H1 (cell line): ENCODE results near the gene SLC25A21. TPM values are rescaled to one million over a fixed set of nuclear protein-coding genes. Genes with fewer than 3 reads are reported as not detected.

ENCODE experiments used
- CTCF ChIA-PET: fragments of 300-600 bp; sonication (Branson Sonifier 250); formaldehyde crosslinking; loops from one replicate; lab custom pipeline; 2021; ENCODE audit not compliant: partially characterized antibody; lab: Charles Lee
- POLR2A ChIA-PET: fragments of 300-600 bp; sonication (Branson Sonifier 250); formaldehyde crosslinking; loops from one replicate; lab custom pipeline; 2021; ENCODE audit warnings: inconsistent platforms; ENCODE audit not compliant: partially characterized antibody; lab: Charles Lee
- DNase-seq, 2 experiments: peaks; one replicate each; pipeline versions ENCODE4 v3.0.0 to v3.0.0-alpha.2; 2010 to 2022; ENCODE audit warnings: low spot score in 2 of 2, low read depth in 1 of 2, mixed read lengths in 1 of 2
- FAIRE-seq: peaks from 2 replicates; lab custom pipeline; 2011; peaks lifted over from hg19 to GRCh38; lab: Jason Lieb, UNC
- H2AFZ ChIP-seq: 2 replicates; pipeline ENCODE4 v1.8.1; 2012; ENCODE audit warnings: low read length, inconsistent platforms
- H2AK5ac ChIP-seq: 2 replicates; pipeline ENCODE4 v1.6.1; 2013; ENCODE audit warnings: low read depth, low read length
- H2BK120ac ChIP-seq: replicated peaks from 2 replicates; pipeline ENCODE3; 2013; ENCODE audit warnings: low read depth, low read length, inconsistent platforms
- H2BK12ac ChIP-seq: 2 replicates; pipeline ENCODE4 v1.6.1; 2013; ENCODE audit warnings: low read depth, low read length
- H2BK15ac ChIP-seq: 2 replicates; pipeline ENCODE4 v1.6.1; 2013; ENCODE audit warnings: low read length
- H2BK20ac ChIP-seq: 2 replicates; pipeline ENCODE4 v1.6.1; 2013; ENCODE audit warnings: low read length
- H2BK5ac ChIP-seq: 2 replicates; pipeline ENCODE4 v1.6.1; 2013; ENCODE audit warnings: low read depth, low read length
- H3K14ac ChIP-seq: 2 replicates; pipeline ENCODE4 v1.6.1; 2013; ENCODE audit warnings: inconsistent platforms; ENCODE audit not compliant: insufficient read length
- H3K18ac ChIP-seq: 2 replicates; pipeline ENCODE4 v1.6.1; 2013; ENCODE audit warnings: low read length; ENCODE audit errors: extremely low read depth
- H3K23ac ChIP-seq: 2 replicates; pipeline ENCODE4 v1.6.1; 2013; ENCODE audit warnings: inconsistent platforms; ENCODE audit not compliant: insufficient read length
- H3K23me2 ChIP-seq: 2 replicates; pipeline ENCODE4 v1.6.1; 2013; ENCODE audit warnings: low read depth, low read length
- H3K27ac ChIP-seq: 2 replicates; pipeline ENCODE4 v1.6.1; 2011; ENCODE audit warnings: low read depth, low read length, inconsistent platforms
- H3K27me3 ChIP-seq, 4 experiments: replicated peaks in 1 of 4; 1 replicate in 1 of 4; 2 replicates in 3 of 4; pipeline versions ENCODE4 v1.6.1 to v1.8.1; 2011 to 2013; ENCODE audit warnings: low read length in 3 of 4, mild to moderate bottlenecking in 3 of 4, inconsistent platforms in 2 of 4, mixed read lengths in 2 of 4, moderate library complexity in 1 of 4; ENCODE audit not compliant: control insufficient read depth in 3 of 4, insufficient read depth in 3 of 4; ENCODE audit errors: extremely low read depth in 1 of 4
- H3K36me3 ChIP-seq, 4 experiments: 2 replicates each; pipeline versions ENCODE4 v1.6.1 to v1.8.1; 2011 to 2013; ENCODE audit warnings: mild to moderate bottlenecking in 4 of 4, low read length in 3 of 4, moderate library complexity in 2 of 4, control low read depth in 1 of 4, inconsistent platforms in 1 of 4; ENCODE audit not compliant: insufficient read depth in 4 of 4, control insufficient read depth in 2 of 4
- H3K4ac ChIP-seq: replicated peaks from 2 replicates; pipeline ENCODE3; 2013; ENCODE audit warnings: low read length, low read depth, mixed read lengths, inconsistent platforms; ENCODE audit not compliant: insufficient read length
- H3K4me1 ChIP-seq, 4 experiments: replicated peaks in 1 of 4; 1 replicate in 1 of 4; 2 replicates in 3 of 4; pipeline versions ENCODE4 v1.6.1 to v1.8.1; 2011 to 2013; ENCODE audit warnings: low read length in 3 of 4, inconsistent platforms in 2 of 4, mixed read lengths in 1 of 4; ENCODE audit not compliant: insufficient read depth in 4 of 4, control insufficient read depth in 3 of 4
- H3K4me2 ChIP-seq, 2 experiments: 2 replicates each; pipeline versions ENCODE4 v1.6.1 to v1.8.1; 2011 to 2013; ENCODE audit warnings: low read depth in 2 of 2, low read length in 2 of 2, control low read depth in 1 of 2, inconsistent platforms in 1 of 2, mild to moderate bottlenecking in 1 of 2; ENCODE audit not compliant: insufficient read depth in 1 of 2
- H3K4me3 ChIP-seq, 4 experiments: fragments of 200-600, 300-600 bp in 1 of 4; sonication (generic), shearing (Covaris generic), sonication (Bioruptor Twin) in 1 of 4; 2 replicates each; pipeline versions ENCODE4 v1.5.1 to v1.8.1; 2011 to 2016; ENCODE audit warnings: low read length in 4 of 4, low read depth in 3 of 4, control low read depth in 2 of 4, inconsistent platforms in 2 of 4, mild to moderate bottlenecking in 2 of 4, mixed read lengths in 1 of 4, moderate library complexity in 1 of 4; ENCODE audit not compliant: insufficient read depth in 2 of 4; ENCODE audit errors: extremely low read depth in 1 of 4
- H3K56ac ChIP-seq: replicated peaks from 2 replicates; pipeline ENCODE3; 2013; ENCODE audit warnings: low read depth, mild to moderate bottlenecking, mixed read lengths, low read length, inconsistent platforms; ENCODE audit not compliant: insufficient read length
- H3K79me1 ChIP-seq: 2 replicates; pipeline ENCODE4 v1.6.1; 2013; ENCODE audit warnings: low read depth, low read length, control low read depth
- H3K79me2 ChIP-seq, 2 experiments: 2 replicates each; pipeline versions ENCODE4 v1.6.1 to v1.8.1; 2012 to 2013; ENCODE audit warnings: low read length in 2 of 2, mild to moderate bottlenecking in 2 of 2, inconsistent platforms in 1 of 2; ENCODE audit not compliant: insufficient read depth in 2 of 2, control insufficient read depth in 1 of 2
- H3K9ac ChIP-seq, 4 experiments: replicated peaks in 1 of 4; 1 replicate in 1 of 4; 2 replicates in 3 of 4; pipeline versions ENCODE4 v1.6.1 to v1.8.1; 2011 to 2013; ENCODE audit warnings: low read depth in 3 of 4, low read length in 3 of 4, control low read depth in 2 of 4, mild to moderate bottlenecking in 2 of 4, moderate library complexity in 2 of 4, inconsistent platforms in 1 of 4; ENCODE audit errors: extremely low read depth in 1 of 4
- H3K9me3 ChIP-seq, 2 experiments: 2 replicates each; pipeline versions ENCODE4 v1.6.1 to v1.8.1; 2012 to 2013; ENCODE audit warnings: mild to moderate bottlenecking in 2 of 2, moderate library complexity in 2 of 2, control low read depth in 1 of 2, inconsistent platforms in 1 of 2, low read depth in 1 of 2, low read length in 1 of 2, mixed read lengths in 1 of 2; ENCODE audit not compliant: insufficient read depth in 2 of 2
- H4K20me1 ChIP-seq, 2 experiments: replicated peaks in 1 of 2; 2 replicates each; pipeline versions ENCODE3 to v1.8.1; 2011 to 2013; ENCODE audit warnings: inconsistent platforms in 2 of 2, low read length in 2 of 2, mild to moderate bottlenecking in 1 of 2; ENCODE audit not compliant: insufficient read depth in 2 of 2, control insufficient read depth in 1 of 2
- H4K5ac ChIP-seq: 2 replicates; pipeline ENCODE4 v1.6.1; 2013; ENCODE audit warnings: low read length, low read depth, mixed read lengths, inconsistent platforms; ENCODE audit not compliant: insufficient read length
- H4K8ac ChIP-seq: 2 replicates; pipeline ENCODE4 v1.8.0; 2013; ENCODE audit warnings: mild to moderate bottlenecking, moderate library complexity, low read length, inconsistent platforms; ENCODE audit not compliant: insufficient read depth; ENCODE audit errors: extremely low read depth
- H4K91ac ChIP-seq: replicated peaks from 2 replicates; pipeline ENCODE3; 2013; ENCODE audit warnings: low read length, mixed read lengths, inconsistent platforms; ENCODE audit not compliant: insufficient read length
- EGR1 ChIP-seq: IDR thresholded peaks from 2 replicates; pipeline ENCODE4 v1.6.1; 2011; ENCODE audit warnings: low read depth, low read length, borderline replicate concordance
- SIRT6 ChIP-seq: IDR thresholded peaks from one replicate; pipeline ENCODE4 v1.7.1; 2012; ENCODE audit warnings: low read length, inconsistent platforms
- WGBS, 2 experiments: shearing (Covaris generic) in 1 of 2; methylation state at CpG; one replicate each; pipeline versions ENCODE4 v1.1.6 to v1.1.7; 2013 to 2015; ENCODE audit warnings: low lambda C conversion rate in 2 of 2, mixed read lengths in 2 of 2, inconsistent platforms in 1 of 2, low coverage in 1 of 2, missing lambda C conversion rate in 1 of 2; ENCODE audit not compliant: insufficient replicate concordance in 2 of 2, insufficient coverage in 1 of 2, insufficient read length in 1 of 2; ENCODE audit errors: extremely low coverage in 1 of 2, missing lambda C conversion rate in 1 of 2; 5-methylcytosine and 5-hydroxymethylcytosine counted together
- polyA plus RNA-seq, 7 experiments: library from polyadenylated mRNA; depleted of rRNA in 3 of 7; stranded (reverse) in 5 of 7; unstranded in 2 of 7; fragments of >200 nt in 5 of 7; fragments of 200-250 nt in 2 of 7; gene quantifications; 1 replicate in 5 of 7; 2 replicates in 1 of 7; 4 replicates in 1 of 7; pipeline versions ENCODE4 v1.2.1 to v1.2.3, GENCODE V29; 2011 to 2013; ENCODE audit warnings: missing spikeins in 2 of 7, mixed read lengths in 2 of 7
- total RNA-seq: library from RNA; stranded (reverse); fragmentation: NEBNext Ultra II Directional; extraction: Animal tissue kit (Norgen Biotek cat#: 25700); gene quantifications from 2 replicates; pipeline ENCODE4 v1.2.1, GENCODE V29; 2021

Gene SLC25A21
- total and polyA plus RNA-seq, 2 of the 8 experiments (the other 6 are each of a cell fraction or from before 2014, with no cell fraction given), result 6.9 to 15.7 TPM

GRCh38 chr14:36940476-36940875, 231.9 kb downstream of the SLC25A21 start:
- H4K20me1 ChIP-seq, result no peaks in the 10 kb centered on the region
- H4K91ac ChIP-seq, result no peak overlapping the region
- no peak overlapping the region for H3K23ac ChIP-seq
- ChIA-PET POLR2A (no interaction called here), CTCF (interaction anchor here (0.6 to 12.5 kb wide), 7 partner anchors 28 to 387 kb away, joined by 3 to 90 read pairs (median 5); partner anchors contain the start of gene PAX9)
- no peak overlapping the region for H3K4me3 ChIP-seq
- H4K8ac ChIP-seq, result no peak overlapping the region
- H2BK5ac ChIP-seq, result no peak overlapping the region
- H2AFZ ChIP-seq, result no peak overlapping the region
- WGBS, 2 experiments, result 95% methylated on average over 4 of the region's 4 CpGs; no CpG with 5 or more reads in 1 of the 2 experiments
- no peak overlapping the region for H3K9ac ChIP-seq
- H3K14ac ChIP-seq, result no peak overlapping the region
- H2AK5ac ChIP-seq, result no peak overlapping the region
- no peaks in the 10 kb centered on the region for H3K36me3 ChIP-seq
- no peaks in the 10 kb centered on the region for H3K23me2 ChIP-seq
- H3K18ac ChIP-seq, result no peak overlapping the region
- H3K56ac ChIP-seq, result no peak overlapping the region
- H3K27me3 ChIP-seq, result no peaks in the 10 kb centered on the region
- H2BK20ac ChIP-seq, result no peak overlapping the region
- H3K9me3 ChIP-seq, result no peaks in the 10 kb centered on the region
- H3K79me2 ChIP-seq, result no peaks in the 10 kb centered on the region
- FAIRE-seq (no peak), DNase-seq (no peak)
- H3K79me1 ChIP-seq, result no peaks in the 10 kb centered on the region
- no peak overlapping the region for H3K4ac ChIP-seq
- no peak overlapping the region for H2BK120ac ChIP-seq
- H3K27ac ChIP-seq, result no peak overlapping the region
- no peak overlapping the region for H3K4me2 ChIP-seq
- H2BK12ac ChIP-seq, result no peak overlapping the region
- no peak overlapping the region for H2BK15ac ChIP-seq
- no peaks in the 10 kb centered on the region for H3K4me1 ChIP-seq
- H4K5ac ChIP-seq, result no peak overlapping the region
- TF ChIP-seq SIRT6 (no peak), EGR1 (no peak)
